Adipose tissue (tissue), 3 donors: ENCODE results near the gene HTN1. TPM values are rescaled to one million over a fixed set of nuclear protein-coding genes. Genes with fewer than 3 reads are reported as not detected.

ENCODE experiments used
- polyA plus RNA-seq, 3 donors: library from polyadenylated mRNA; stranded (reverse); fragments of 200-250 nt; gene quantifications; one replicate each; pipeline ENCODE4 v1.2.3, GENCODE V29; 2013
- donor health status: healthy with polysubstance abuse.
- donor health status: Bipolar disorder and iron deficiency.
- donor health status: healthy.

Gene HTN1
- polyA plus RNA-seq, 3 donors: not detected

Other genes starting within 250 kb of the HTN1 start
- under 1 TPM in 1 of 3 donors, not detected in 2; 0.10 TPM for gene SULT1E1, start 190.3 kb upstream of the HTN1 start, polyA plus RNA-seq
- 10 to 100 TPM in 1 of 3 donors, 1 to 10 TPM in 1, under 1 TPM in 1; 0.35 to 12.7 (median 8.1) TPM for gene CSN1S1, start 119.4 kb upstream of the HTN1 start, polyA plus RNA-seq
- gene CSN2, start 84.7 kb upstream of the HTN1 start, polyA plus RNA-seq: not detected
- not detected for gene STATH, start 54.5 kb upstream of the HTN1 start, polyA plus RNA-seq
- not detected for gene HTN3, start 22.0 kb upstream of the HTN1 start, polyA plus RNA-seq
- gene PRR27, start 103.8 kb downstream of the HTN1 start, polyA plus RNA-seq: not detected
- 1 to 10 TPM in 2 of 3 donors, under 1 TPM in 1; 0.08 to 1.3 (median 1.1) TPM for gene ODAM, start 145.3 kb downstream of the HTN1 start, polyA plus RNA-seq
- under 1 TPM in 2 of 3 donors, not detected in 1; 0.24 to 0.60 TPM for gene FDCSP, start 175.7 kb downstream of the HTN1 start, polyA plus RNA-seq
- gene CSN3, start 192.2 kb downstream of the HTN1 start, polyA plus RNA-seq: not detected